HG03025 (cell line): ENCODE results near the gene CREB5.

Experiments
- ATAC-seq: cut with Tn5 transposase; IDR thresholded peaks from one replicate; pipeline ENCODE4 v1.9.1; 2021; ENCODE audit warnings: mild to moderate bottlenecking, moderate library complexity; ENCODE audit not compliant: unreplicated experiment, low FRiP score

CREB5 gene

GRCh38 chr7:28433039-28433438, 20.7 kb downstream of the CREB5 start:
- no peak for ATAC-seq

GRCh38 chr7:28433699-28434219, 21.4 kb downstream of the CREB5 start:
- no peak for ATAC-seq

GRCh38 chr7:28434510-28434909, 22.2 kb downstream of the CREB5 start:
- ATAC-seq = no peak

- ATAC-seq = no peak
Measured at GRCh38 chr7:28435152-28435551, 22.8 kb downstream of the CREB5 start.

- ATAC-seq = no peak
Measured at GRCh38 chr7:28435732-28436378, 23.5 kb downstream of the CREB5 start.

GRCh38 chr7:28440055-28440601, 27.8 kb downstream of the CREB5 start:
- no peak for ATAC-seq

- no peak for ATAC-seq
Measured at GRCh38 chr7:28442540-28443420, 30.5 kb downstream of the CREB5 start.

- ATAC-seq = no peak
Measured at GRCh38 chr7:28446131-28446530, 33.8 kb downstream of the CREB5 start.

- ATAC-seq = no peak
Measured at GRCh38 chr7:28447071-28447470, 34.8 kb downstream of the CREB5 start.

- ATAC-seq = no peak
Measured at GRCh38 chr7:28448708-28449107, 36.4 kb downstream of the CREB5 start.

- no peak for ATAC-seq
Measured at GRCh38 chr7:28452681-28453080, 40.4 kb downstream of the CREB5 start.

- ATAC-seq = no peak
Measured at GRCh38 chr7:28455486-28455885, 43.2 kb downstream of the CREB5 start.

GRCh38 chr7:28456044-28456443, 43.7 kb downstream of the CREB5 start:
- ATAC-seq = no peak

- no peak for ATAC-seq
Measured at GRCh38 chr7:28458732-28459131, 46.4 kb downstream of the CREB5 start.

GRCh38 chr7:28459306-28459705, 47.0 kb downstream of the CREB5 start:
- ATAC-seq = no peak

GRCh38 chr7:28465697-28466096, 53.4 kb downstream of the CREB5 start:
- no peak for ATAC-seq

GRCh38 chr7:28466341-28466740, 54.0 kb downstream of the CREB5 start:
- no peak for ATAC-seq

- ATAC-seq = no peak
Measured at GRCh38 chr7:28466885-28467284, 54.6 kb downstream of the CREB5 start.

- ATAC-seq = no peak
Measured at GRCh38 chr7:28469562-28469961, 57.2 kb downstream of the CREB5 start.

GRCh38 chr7:28470344-28470743, 58.0 kb downstream of the CREB5 start:
- ATAC-seq = no peak

- no peak for ATAC-seq
Measured at GRCh38 chr7:28472332-28472731, 60.0 kb downstream of the CREB5 start.
